ENCODE results near the gene MYBPC2.
"Not testable (repeated sequence)": the region's sequence is repeated elsewhere in the genome, so short reads cannot be mapped to it uniquely, and the experiment has no call there.

The MYBPC2 gene

GRCh38 chr19:50432221-50433028 lies at the start of gene MYBPC2:
Gene MYBPC2, plus strand, starts transcription at chr19:50432892. Its CDS starts 62 bp downstream, at chr19:50432954.
- DNase-seq = no peak

GRCh38 chr19:50383001-50383851 lies 49.5 kb upstream of the MYBPC2 start:
- DNase-seq = no peak

GRCh38 chr19:50383852-50384684 lies 48.6 kb upstream of the MYBPC2 start, which contains the start of gene POLD1:
Gene POLD1, plus strand, starts transcription at chr19:50384347. Its CDS starts 14,505 bp downstream, at chr19:50398852.
- peak; percentile 99 for DNase-seq

- DNase-seq = no peak
Observed at GRCh38 chr19:50384685-50385535, 47.8 kb upstream of the MYBPC2 start.

- no peak for DNase-seq
Observed at GRCh38 chr19:50387176-50387867, 45.4 kb upstream of the MYBPC2 start.

- DNase-seq = no peak
Observed at GRCh38 chr19:50387868-50388245, 44.8 kb upstream of the MYBPC2 start.

- not testable (repeated sequence) for DNase-seq
Observed at GRCh38 chr19:50390295-50390694, 42.4 kb upstream of the MYBPC2 start.

GRCh38 chr19:50390952-50391351 lies 41.7 kb upstream of the MYBPC2 start:
- DNase-seq = not testable (repeated sequence)

- DNase-seq = no peak
Observed at GRCh38 chr19:50392759-50393158, 39.9 kb upstream of the MYBPC2 start.

GRCh38 chr19:50393589-50393988 lies 39.1 kb upstream of the MYBPC2 start:
- no peak for DNase-seq

- DNase-seq = no peak
Observed at GRCh38 chr19:50394017-50394416, 38.7 kb upstream of the MYBPC2 start.

- no peak for DNase-seq
Observed at GRCh38 chr19:50398675-50399367, 33.9 kb upstream of the MYBPC2 start.

- no peak for DNase-seq
Observed at GRCh38 chr19:50399368-50399745, 33.3 kb upstream of the MYBPC2 start.

- no peak for DNase-seq
Observed at GRCh38 chr19:50401605-50402450, 30.9 kb upstream of the MYBPC2 start.

- no peak for DNase-seq
Observed at GRCh38 chr19:50402544-50403301, 30.0 kb upstream of the MYBPC2 start.

GRCh38 chr19:50406156-50406820 lies 26.4 kb upstream of the MYBPC2 start:
- no peak for DNase-seq

GRCh38 chr19:50406829-50407228 lies 25.9 kb upstream of the MYBPC2 start:
- no peak for DNase-seq

- no peak for DNase-seq
Observed at GRCh38 chr19:50409347-50409746, 23.3 kb upstream of the MYBPC2 start.

All from activated naive CD4-positive, alpha-beta T cell treated with anti-CD3 and anti-CD28 coated beads, Interleukin-2, amount 50 U/mL, for 16 hours (primary cell).